ENCODE results near the gene MAPKAP1. TPM values are rescaled to one million over a fixed set of nuclear protein-coding genes. Genes with fewer than 3 reads are reported as not detected.
A peak's percentile ranks its signal among the peaks of the same experiment; 100 is the strongest.

MAPKAP1 gene
- total RNA-seq, 2 donors from 2014 or later: 62.1 to 78.9 TPM

DNA sequence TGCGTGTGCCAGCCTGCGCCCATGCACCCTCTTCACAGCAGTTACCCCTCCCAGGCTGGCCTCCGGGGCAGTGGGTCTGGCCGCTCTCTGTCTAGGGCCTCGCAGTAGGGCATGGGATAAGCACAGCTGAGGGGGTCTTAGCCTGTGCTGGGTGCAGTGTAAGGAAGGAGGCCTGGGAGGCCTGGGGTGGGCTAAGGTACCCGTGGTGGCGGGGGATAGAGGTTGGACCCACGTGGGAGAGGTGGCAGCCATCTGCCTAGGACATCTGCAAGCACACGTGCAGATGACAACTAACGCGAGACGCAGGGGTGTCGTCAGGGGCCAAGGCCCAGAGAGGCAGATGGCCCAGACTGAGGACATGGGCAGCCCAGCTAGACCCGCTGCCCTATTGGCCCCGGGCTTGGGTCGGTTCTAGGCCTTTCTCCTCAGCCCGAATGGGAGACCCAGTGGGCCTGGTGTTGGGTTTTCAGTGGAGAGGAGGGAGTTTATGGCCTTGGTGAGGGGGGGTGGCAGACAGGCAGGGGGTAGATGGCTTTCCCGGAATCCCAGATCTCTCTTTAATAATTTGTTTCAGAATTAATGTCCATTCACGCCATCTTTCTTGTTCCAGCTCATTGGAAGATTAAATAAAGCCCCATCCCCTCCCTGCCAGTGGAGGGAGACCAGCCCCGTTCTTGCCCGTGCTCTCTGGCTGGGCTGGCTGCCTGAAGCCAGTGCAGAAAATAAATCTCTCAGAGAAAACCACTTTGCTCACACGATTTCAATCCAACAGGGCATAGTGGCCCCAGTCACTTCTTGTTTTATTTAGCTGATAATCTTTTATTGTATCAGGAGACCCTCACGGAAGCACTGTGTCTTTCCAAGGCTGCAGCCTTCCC is 291.2 kb downstream of the MAPKAP1 start:
- no peak overlapping the region for H3K27ac ChIP-seq
- no peaks in the 10 kb centered on the region for H3K4me1 ChIP-seq

DNA sequence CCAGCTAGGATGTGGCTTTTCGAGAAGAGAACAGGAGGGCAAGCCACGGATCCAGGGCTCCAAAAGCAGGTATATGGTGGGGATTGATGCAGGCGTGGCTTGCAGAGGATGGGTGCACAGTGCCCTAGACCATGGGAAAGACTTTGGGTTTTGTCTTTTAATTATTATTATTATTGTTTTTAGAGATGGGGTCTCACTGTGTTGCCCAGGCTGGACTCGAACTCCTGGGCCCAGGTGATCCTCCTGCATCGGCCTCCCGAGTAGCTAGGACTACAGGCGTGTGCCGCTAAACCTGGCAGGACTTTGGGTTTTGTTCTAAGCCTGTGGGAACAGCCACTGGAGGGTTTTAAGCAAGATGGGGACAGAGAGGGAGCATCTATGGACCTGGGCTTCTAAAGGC is 293.4 kb downstream of the MAPKAP1 start:
- TF ChIP-seq, protein P1, sequence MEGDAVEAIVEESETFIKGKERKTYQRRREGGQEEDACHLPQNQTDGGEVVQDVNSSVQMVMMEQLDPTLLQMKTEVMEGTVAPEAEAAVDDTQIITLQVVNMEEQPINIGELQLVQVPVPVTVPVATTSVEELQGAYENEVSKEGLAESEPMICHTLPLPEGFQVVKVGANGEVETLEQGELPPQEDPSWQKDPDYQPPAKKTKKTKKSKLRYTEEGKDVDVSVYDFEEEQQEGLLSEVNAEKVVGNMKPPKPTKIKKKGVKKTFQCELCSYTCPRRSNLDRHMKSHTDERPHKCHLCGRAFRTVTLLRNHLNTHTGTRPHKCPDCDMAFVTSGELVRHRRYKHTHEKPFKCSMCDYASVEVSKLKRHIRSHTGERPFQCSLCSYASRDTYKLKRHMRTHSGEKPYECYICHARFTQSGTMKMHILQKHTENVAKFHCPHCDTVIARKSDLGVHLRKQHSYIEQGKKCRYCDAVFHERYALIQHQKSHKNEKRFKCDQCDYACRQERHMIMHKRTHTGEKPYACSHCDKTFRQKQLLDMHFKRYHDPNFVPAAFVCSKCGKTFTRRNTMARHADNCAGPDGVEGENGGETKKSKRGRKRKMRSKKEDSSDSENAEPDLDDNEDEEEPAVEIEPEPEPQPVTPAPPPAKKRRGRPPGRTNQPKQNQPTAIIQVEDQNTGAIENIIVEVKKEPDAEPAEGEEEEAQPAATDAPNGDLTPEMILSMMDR (IDR thresholded peaks at IDR 0.05): no peak
- no peak overlapping the region for H3K4me3 ChIP-seq
- H3K4me1 ChIP-seq: peaks cover 0 to 2% of the 10 kb centered on the region in 2 donors
- H3K27ac ChIP-seq: no peak overlapping the region
- H3K9me3 ChIP-seq: no peaks in the 10 kb centered on the region
- no peaks in the 10 kb centered on the region for H3K36me3 ChIP-seq
- no peaks in the 10 kb centered on the region for H3K27me3 ChIP-seq
- DNase-seq (ENCODE audit: low spot score): no peak

More for the DNA sequence above, 291.2 kb downstream of the MAPKAP1 start:
- H3K9me3 ChIP-seq: no peaks in the 10 kb centered on the region
- H3K4me3 ChIP-seq: no peak overlapping the region
- TF ChIP-seq, protein P1 (IDR thresholded peaks at IDR 0.05): peak in 1 of 2 donors; percentile 14
- no peaks in the 10 kb centered on the region for H3K27me3 ChIP-seq
- no peaks in the 10 kb centered on the region for H3K36me3 ChIP-seq
- DNase-seq (ENCODE audit: low spot score): no peak

DNA sequence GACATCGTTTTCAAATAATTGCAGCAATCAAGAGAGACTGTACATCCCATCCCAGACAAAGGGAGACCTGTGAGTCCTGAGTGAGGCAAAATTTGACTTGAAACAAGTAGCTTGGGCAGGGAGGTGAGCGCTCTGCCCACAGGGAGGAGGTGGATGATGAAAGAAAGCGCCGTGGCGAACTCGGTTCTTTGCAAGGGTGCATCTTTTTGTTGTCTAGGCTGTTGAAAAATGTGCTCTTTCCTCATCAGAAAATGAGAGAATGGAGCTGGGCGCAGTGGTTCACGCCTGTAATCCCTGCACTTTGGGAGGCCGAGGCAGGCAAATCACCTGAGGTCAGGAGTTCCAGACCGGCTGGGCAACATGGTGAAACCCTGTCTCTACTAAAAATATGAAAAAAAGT is 294.8 kb downstream of the MAPKAP1 start:
- H3K4me3 ChIP-seq: no peak overlapping the region
- H3K9me3 ChIP-seq: no peaks in the 10 kb centered on the region
- peaks cover 0 to 13% of the 10 kb centered on the region in 2 donors for H3K4me1 ChIP-seq
- no peak for DNase-seq (ENCODE audit: low spot score)
- TF ChIP-seq, protein P1 (IDR thresholded peaks at IDR 0.05): no peak
- H3K27ac ChIP-seq: no peak overlapping the region
- H3K36me3 ChIP-seq: no peaks in the 10 kb centered on the region
- H3K27me3 ChIP-seq: no peaks in the 10 kb centered on the region

DNA sequence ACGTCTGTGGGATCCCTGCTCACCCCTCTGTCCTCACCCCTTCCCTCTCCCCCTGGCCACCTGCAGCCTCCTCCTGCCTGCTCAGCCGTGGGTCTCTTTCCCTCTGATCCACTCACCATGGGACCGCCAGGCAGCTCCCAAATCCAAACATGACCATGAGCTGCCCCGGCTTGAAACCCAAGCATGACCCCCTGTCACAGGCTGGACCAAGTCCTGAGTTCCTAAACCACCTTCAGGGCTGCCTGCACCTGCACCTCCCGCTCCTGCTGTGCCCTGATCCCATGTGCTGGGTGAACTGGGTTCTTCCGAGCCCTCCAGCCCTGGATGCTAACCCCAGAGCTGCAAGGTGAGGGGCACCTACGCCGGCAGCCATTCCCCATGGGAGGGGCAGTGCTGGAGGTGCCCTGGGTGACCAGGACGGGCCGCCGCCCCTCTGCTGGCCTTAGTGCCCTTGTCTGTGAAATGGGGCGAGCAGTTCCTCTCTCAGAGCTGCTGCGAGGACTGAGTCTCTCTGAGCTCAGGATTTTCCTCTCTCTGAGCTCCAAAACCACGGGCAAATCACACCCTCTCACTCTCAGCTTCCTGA is 295.7 kb downstream of the MAPKAP1 start:
- DNase-seq (ENCODE audit: low spot score): no peak
- TF ChIP-seq, protein P1 (IDR thresholded peaks at IDR 0.05): no peak
- Histone ChIP-seq H3K9me3 (no peaks in the 10 kb centered on the region), H3K4me3 (no peak overlapping the region), H3K27me3 (no peaks in the 10 kb centered on the region), H3K4me1 (peaks cover 0 to 13% of the 10 kb centered on the region in 2 donors), H3K27ac (no peak overlapping the region), H3K36me3 (no peaks in the 10 kb centered on the region)

DNA sequence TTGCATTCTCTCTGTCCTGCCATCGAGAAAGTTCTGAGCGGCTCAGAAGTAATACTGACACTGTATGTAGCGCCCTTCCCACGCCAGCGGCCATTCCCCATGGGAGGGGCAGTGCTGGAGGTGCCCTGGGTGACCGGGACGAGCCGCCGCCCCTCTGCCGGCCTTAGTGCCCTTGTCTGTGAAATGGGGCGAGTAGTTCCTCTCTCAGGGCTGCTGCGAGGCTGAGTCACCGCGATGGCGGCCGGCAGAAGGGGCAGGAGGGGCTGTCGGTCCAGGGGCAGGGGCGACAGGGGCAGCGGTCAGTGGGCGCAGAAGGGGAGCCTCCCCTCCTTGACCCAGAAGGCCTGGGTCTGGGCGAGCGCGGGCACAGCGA is 296.5 kb downstream of the MAPKAP1 start:
- Histone ChIP-seq H3K36me3 (no peaks in the 10 kb centered on the region), H3K27me3 (no peaks in the 10 kb centered on the region), H3K27ac (no peak overlapping the region), H3K4me3 (no peak overlapping the region), H3K4me1 (peaks cover 0 to 13% of the 10 kb centered on the region in 2 donors), H3K9me3 (no peaks in the 10 kb centered on the region)
- TF ChIP-seq, protein P1 (IDR thresholded peaks at IDR 0.05): no peak
- DNase-seq (ENCODE audit: low spot score): no peak

Measured in right atrium auricular region (tissue), 2 donors.